HG02840 (cell line): Measurements from ENCODE around the gene RDH12.
"Not testable (repeated sequence)": the region's sequence is repeated elsewhere in the genome, so short reads cannot be mapped to it uniquely, and the experiment has no call there.

Source experiments
- ATAC-seq: cut with Tn5 transposase; IDR thresholded peaks from one replicate; pipeline ENCODE4 v1.9.1; 2021; ENCODE audit warnings: mild to moderate bottlenecking, moderate library complexity, moderate number of reproducible peaks; ENCODE audit not compliant: unreplicated experiment, low FRiP score

The RDH12 gene

DNA sequence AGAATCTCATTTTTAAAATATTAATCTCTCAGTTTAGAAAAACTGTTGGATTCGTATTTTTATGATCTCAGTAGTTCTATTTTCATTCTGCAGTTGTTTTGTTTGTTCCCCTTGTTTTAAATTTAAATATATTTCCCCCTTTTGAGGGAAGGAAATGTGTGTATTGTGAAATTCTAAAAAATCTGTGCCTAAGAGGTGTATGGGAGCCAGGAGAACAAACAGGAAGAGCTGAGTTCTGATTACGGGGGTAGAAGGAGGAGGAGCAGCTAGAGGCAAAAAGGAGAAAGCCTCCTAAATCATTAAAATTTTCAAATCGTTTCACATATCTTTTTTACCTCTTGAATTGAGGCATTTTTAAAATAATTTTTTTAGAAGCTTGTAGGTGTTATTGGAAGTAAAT, 2.3 kb downstream of the RDH12 start:
- ATAC-seq, result no peak

- ATAC-seq, result no peak
Observed at GRCh38 chr14:67704484-67705089, 2.9 kb downstream of the RDH12 start.

DNA sequence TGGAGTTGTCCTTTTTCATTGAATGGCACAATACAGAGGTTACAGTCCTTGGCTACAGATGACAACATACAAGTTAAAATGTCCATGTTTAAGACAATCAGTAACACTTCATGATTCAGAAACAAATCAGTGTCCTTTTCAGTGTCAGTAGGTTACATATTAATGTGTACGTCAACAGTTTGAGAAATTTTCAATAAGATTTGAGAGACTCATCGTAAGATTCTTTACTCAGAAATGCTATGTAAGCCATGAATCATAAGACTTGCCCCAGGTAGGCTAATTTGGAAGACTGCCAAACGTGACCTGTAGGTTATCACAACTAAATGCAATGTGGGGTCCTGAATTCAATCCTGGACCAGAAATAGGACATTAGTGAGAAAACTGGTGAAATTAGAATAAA, 3.5 kb downstream of the RDH12 start:
- ATAC-seq, result no peak

GRCh38 chr14:67709346-67709745, 7.7 kb downstream of the RDH12 start:
- ATAC-seq, result not testable (repeated sequence)

GRCh38 chr14:67709796-67710195, 8.1 kb downstream of the RDH12 start:
- not testable (repeated sequence) for ATAC-seq

GRCh38 chr14:67710209-67710608, 8.5 kb downstream of the RDH12 start:
- ATAC-seq, result no peak

GRCh38 chr14:67717048-67717447, 15.4 kb downstream of the RDH12 start:
- ATAC-seq, result no peak

DNA sequence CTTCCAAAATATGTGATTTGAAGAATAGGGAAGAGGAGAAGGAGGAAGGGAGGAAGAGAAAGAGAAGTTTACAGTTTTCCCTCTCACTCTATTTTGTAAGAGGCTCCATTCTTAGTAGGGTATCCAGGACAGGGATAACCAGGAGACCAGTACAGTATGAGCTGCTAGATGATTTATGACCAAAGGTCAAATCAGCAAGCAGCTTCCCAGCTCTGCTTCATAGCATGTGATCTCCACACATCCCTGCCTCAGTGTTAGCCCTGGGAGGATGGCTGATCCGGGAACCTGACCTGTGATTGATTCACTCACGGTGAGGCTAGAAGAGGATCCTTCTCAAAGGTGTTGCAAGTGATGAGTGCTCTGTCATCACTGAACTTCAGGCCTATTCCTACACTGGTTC, 16.6 kb downstream of the RDH12 start:
- ATAC-seq, result no peak

DNA sequence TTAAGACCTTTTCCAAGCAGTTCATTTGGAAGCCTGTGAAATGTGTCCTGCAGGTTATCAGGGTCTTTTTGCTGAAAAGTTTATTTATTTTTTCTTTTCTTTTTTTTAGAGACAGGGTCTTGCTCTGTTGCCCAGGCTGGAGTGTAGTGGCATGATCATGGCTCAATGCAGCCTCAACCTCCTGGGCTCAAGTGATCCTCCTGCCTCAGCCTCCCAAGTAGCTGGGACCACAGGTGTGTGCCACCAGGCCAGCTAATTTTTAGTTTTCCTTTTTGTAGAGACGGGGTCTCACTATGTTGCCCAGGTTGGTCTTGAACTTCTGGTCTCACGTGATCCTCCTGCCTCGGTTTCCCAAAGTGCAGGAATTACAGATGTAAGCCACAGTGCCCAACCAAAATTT, 17.7 kb downstream of the RDH12 start:
- not testable (repeated sequence) for ATAC-seq

- no peak for ATAC-seq
Observed at GRCh38 chr14:67719866-67720265, 18.2 kb downstream of the RDH12 start.

- no peak for ATAC-seq
Observed at GRCh38 chr14:67721875-67722274, 20.2 kb downstream of the RDH12 start.

DNA sequence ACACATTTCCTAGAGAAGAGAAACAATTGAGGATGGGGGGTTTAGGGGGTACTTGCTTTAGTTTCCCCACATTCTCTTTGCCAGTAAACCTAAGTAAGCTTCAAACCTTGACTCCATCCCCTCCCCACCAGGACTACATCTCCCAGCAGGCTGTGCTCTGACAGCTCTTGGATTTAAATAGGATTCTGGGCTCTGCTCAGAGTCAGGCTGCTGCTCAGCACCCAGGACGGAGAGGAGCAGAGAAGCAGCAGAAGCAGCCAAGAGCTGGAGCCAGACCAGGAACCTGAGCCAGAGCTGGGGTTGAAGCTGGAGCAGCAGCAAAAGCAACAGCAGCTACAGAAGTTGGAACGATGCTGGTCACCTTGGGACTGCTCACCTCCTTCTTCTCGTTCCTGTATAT, 20.6 kb downstream of the RDH12 start:
- ATAC-seq, result no peak

DNA sequence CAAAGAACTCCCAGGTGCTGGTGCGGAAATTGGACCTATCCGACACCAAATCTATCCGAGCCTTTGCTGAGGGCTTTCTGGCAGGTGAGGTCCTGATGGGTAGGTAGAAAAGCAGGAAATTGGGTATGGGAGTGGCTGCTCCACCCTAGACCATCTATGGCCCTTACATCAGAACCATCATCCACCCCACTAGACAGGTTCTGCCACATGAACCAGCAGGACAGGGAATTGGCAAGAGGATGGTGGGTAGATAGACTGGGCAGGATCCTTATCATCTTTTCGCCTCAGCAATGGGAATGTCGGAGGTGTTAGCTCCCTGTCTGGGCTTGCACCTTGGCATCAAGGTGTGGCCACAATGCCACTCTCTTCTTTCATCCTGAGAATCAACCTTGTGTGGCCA, 23.5 kb downstream of the RDH12 start:
- ATAC-seq, result no peak

GRCh38 chr14:67727361-67727760, 25.7 kb downstream of the RDH12 start:
- ATAC-seq, result no peak

DNA sequence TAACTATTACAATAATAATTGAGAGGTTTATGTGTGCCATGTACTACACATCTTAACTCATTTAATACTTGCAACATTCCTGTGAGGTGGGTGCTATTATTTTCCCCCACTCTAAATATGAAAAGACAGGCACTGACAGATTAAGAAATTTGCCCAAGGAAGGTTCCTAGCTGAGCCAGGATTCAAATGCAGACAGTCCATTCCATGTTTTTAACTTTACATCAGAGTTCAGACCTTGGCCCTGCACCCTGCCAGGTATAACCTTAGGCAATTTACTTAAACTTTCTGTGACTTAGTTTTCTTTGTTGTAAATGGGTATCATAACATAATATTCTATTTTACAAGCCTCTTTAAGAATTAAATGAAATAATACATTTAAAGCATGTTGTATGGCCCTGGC, 26.6 kb downstream of the RDH12 start:
- no peak for ATAC-seq

DNA sequence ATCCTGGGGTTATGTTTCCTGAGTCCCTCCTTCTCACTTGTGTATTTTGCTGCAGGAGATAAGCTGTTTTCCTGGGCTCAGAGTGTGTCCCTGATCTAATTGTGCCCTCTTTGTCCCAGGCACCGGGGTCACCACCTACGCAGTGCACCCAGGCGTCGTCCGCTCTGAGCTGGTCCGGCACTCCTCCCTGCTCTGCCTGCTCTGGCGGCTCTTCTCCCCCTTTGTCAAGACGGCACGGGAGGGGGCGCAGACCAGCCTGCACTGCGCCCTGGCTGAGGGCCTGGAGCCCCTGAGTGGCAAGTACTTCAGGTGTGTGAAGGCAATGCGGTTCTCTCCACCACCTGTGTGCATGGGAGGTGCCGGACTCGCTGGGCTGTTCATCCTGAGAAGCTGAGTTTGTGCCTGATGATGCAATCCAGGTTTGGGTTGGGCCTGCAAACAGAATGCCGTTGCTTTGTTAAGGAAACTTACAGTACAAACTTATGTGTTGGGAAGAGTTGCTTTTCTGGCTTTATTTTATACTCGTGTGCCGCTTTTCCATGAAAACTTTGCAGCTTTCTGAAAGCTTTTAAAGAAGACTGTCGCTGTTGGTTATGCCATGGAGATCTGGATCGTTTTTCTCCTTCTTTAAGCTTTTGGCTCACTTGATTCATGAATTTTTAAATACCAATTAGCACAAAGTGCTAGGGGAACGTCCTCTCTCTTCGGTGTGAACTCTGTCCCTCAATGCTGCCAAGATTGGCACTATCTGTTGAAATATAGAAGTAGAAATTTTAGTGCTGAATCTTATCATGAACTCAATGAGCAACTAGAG, 27.6 kb downstream of the RDH12 start:
- ATAC-seq, result no peak

DNA sequence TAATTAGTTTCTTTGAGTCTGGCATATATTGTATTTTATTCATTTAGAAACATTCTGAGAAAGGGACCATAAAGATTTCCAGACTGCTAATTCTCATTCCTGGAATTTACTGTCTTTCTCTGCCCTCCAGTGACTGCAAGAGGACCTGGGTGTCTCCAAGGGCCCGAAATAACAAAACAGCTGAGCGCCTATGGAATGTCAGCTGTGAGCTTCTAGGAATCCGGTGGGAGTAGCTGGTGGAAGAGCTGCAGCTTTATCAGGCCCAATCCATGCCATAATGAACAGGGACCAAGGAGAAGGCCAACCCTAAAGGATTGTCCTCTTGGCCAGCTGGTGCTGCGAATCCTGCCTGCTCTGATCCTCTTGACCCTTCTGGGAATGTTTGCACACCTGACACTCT, 31.9 kb downstream of the RDH12 start:
- ATAC-seq, result no peak

GRCh38 chr14:67734675-67735074, 33.0 kb downstream of the RDH12 start:
- ATAC-seq, result no peak

- no peak for ATAC-seq
Observed at GRCh38 chr14:67735336-67736147, 33.9 kb downstream of the RDH12 start.

- no peak for ATAC-seq
Observed at GRCh38 chr14:67736771-67737170, 35.1 kb downstream of the RDH12 start.

GRCh38 chr14:67738740-67739504, 37.2 kb downstream of the RDH12 start:
- ATAC-seq, result no peak
